Inflammatory macrophage treated with lipopolysaccharide for 1 hour (primary cell): Measurements from ENCODE around the gene DSCAML1.

ENCODE experiments used
- DNase-seq, 2 donors: peaks; one replicate each; pipeline ENCODE4 v3.0.0-alpha.2; 2020 to 2022

Gene DSCAML1

GRCh38 chr11:117717485-117718314 is 79.3 kb downstream of the DSCAML1 start:
- DNase-seq: no peak

- no peak for DNase-seq
Measured at GRCh38 chr11:117716521-117717440, 80.2 kb downstream of the DSCAML1 start.

GRCh38 chr11:117715801-117716200 is 81.2 kb downstream of the DSCAML1 start:
- DNase-seq: no peak

GRCh38 chr11:117713538-117713991 is 83.5 kb downstream of the DSCAML1 start:
- DNase-seq: no peak

- DNase-seq: no peak
Measured at GRCh38 chr11:117712530-117712929, 84.5 kb downstream of the DSCAML1 start.

- no peak for DNase-seq
Measured at GRCh38 chr11:117711331-117711730, 85.7 kb downstream of the DSCAML1 start.

GRCh38 chr11:117710211-117710610 is 86.8 kb downstream of the DSCAML1 start:
- DNase-seq: no peak

- no peak for DNase-seq
Measured at GRCh38 chr11:117706322-117706814, 90.6 kb downstream of the DSCAML1 start.

- DNase-seq: no peak
Measured at GRCh38 chr11:117705866-117706265, 91.2 kb downstream of the DSCAML1 start.

- no peak for DNase-seq
Measured at GRCh38 chr11:117704395-117705100, 92.5 kb downstream of the DSCAML1 start.

- no peak for DNase-seq
Measured at GRCh38 chr11:117702946-117703598, 93.9 kb downstream of the DSCAML1 start.

- DNase-seq: no peak
Measured at GRCh38 chr11:117701781-117702180, 95.2 kb downstream of the DSCAML1 start.

- no peak for DNase-seq
Measured at GRCh38 chr11:117700551-117700950, 96.5 kb downstream of the DSCAML1 start.

- no peak for DNase-seq
Measured at GRCh38 chr11:117697319-117697718, 99.7 kb downstream of the DSCAML1 start.

GRCh38 chr11:117696540-117696939 is 100.5 kb downstream of the DSCAML1 start:
- no peak for DNase-seq

- no peak for DNase-seq
Measured at GRCh38 chr11:117693344-117693743, 103.7 kb downstream of the DSCAML1 start.

- DNase-seq: no peak
Measured at GRCh38 chr11:117691516-117691915, 105.5 kb downstream of the DSCAML1 start.

- no peak for DNase-seq
Measured at GRCh38 chr11:117691218-117691514, 105.8 kb downstream of the DSCAML1 start.

GRCh38 chr11:117690484-117691217 is 106.4 kb downstream of the DSCAML1 start:
- DNase-seq: no peak

- no peak for DNase-seq
Measured at GRCh38 chr11:117688255-117688797, 108.7 kb downstream of the DSCAML1 start.

- no peak for DNase-seq
Measured at GRCh38 chr11:117687776-117688175, 109.2 kb downstream of the DSCAML1 start.
